ENCODE data around the gene AQP6.

AQP6 gene

GRCh38 chr12:49963976-49964815 lies 8.6 kb upstream of the AQP6 start:
- DNase-seq (ENCODE audit: low read depth) = no peak
- TF ChIP-seq, protein P1, sequence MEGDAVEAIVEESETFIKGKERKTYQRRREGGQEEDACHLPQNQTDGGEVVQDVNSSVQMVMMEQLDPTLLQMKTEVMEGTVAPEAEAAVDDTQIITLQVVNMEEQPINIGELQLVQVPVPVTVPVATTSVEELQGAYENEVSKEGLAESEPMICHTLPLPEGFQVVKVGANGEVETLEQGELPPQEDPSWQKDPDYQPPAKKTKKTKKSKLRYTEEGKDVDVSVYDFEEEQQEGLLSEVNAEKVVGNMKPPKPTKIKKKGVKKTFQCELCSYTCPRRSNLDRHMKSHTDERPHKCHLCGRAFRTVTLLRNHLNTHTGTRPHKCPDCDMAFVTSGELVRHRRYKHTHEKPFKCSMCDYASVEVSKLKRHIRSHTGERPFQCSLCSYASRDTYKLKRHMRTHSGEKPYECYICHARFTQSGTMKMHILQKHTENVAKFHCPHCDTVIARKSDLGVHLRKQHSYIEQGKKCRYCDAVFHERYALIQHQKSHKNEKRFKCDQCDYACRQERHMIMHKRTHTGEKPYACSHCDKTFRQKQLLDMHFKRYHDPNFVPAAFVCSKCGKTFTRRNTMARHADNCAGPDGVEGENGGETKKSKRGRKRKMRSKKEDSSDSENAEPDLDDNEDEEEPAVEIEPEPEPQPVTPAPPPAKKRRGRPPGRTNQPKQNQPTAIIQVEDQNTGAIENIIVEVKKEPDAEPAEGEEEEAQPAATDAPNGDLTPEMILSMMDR (conservative IDR thresholded peaks at IDR 0.05; ENCODE audit: low read depth, low read length) = no peak
- no peak overlapping the region for H3K4me3 ChIP-seq (ENCODE audit: low read length)

GRCh38 chr12:49964849-49965624 lies 7.7 kb upstream of the AQP6 start:
- DNase-seq (ENCODE audit: low read depth) = no peak
- TF ChIP-seq, protein P1 (conservative IDR thresholded peaks at IDR 0.05; ENCODE audit: low read depth, low read length) = no peak

DNA sequence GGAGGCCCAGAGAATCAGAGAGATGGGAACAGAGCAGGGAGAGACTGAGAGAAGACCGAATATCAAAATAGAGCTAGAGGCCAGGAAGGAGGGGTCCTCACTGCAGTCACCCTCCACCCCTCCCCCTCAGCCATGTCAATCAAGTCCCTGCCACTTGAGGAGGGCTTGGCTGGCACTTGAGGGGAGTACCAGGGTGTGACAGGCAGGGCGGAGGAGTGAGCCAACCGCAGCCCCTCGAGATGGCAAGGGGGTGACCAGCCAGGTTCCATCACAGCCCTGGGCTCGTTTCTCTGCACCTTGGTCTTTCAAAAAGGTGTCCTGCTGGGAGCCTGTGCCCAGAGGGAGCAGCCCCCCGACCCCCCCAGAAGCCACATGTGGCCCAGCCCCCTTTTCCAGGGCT lies 6.9 kb upstream of the AQP6 start:
- no peak overlapping the region for H3K4me3 ChIP-seq (ENCODE audit: low read length)
- DNase-seq (ENCODE audit: low read depth) = no peak
- TF ChIP-seq, protein P1 (conservative IDR thresholded peaks at IDR 0.05; ENCODE audit: low read depth, low read length) = no peak

More at GRCh38 chr12:49964849-49965624, 7.7 kb upstream of the AQP6 start:
- no peak overlapping the region for H3K4me3 ChIP-seq (ENCODE audit: low read length)

DNA sequence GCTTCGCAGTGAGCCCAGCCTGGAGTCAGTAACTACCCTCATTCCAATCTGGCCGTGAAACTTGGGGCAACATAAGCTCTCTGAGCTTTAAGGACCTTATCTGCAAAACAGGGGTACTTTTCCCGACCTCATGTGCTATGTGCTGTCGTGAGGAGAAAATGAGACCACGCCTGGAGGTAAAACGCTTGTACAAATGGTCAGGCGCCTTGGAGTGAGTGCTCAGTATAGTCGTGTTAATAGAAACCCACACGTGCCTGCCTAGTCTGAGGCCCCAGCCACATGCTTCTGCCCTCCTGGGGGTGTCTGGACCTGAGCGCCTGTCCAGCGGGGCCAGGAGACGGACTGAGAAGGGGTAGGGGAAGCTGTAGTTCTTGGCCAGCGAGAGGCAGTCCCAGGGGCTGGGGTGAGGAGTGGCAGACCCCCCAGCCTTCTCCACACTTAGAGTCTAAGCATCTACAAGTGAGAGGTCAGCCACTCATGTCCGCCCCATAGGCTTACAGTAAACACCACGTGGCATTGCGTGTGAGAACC lies 6.2 kb upstream of the AQP6 start:
- TF ChIP-seq, protein P1 (conservative IDR thresholded peaks at IDR 0.05; ENCODE audit: low read depth, low read length) = no peak
- no peak for DNase-seq (ENCODE audit: low read depth)
- no peak overlapping the region for H3K4me3 ChIP-seq (ENCODE audit: low read length)

GRCh38 chr12:49967042-49967776 lies 5.5 kb upstream of the AQP6 start:
- DNase-seq (ENCODE audit: low read depth) = no peak
- TF ChIP-seq, protein P1 (conservative IDR thresholded peaks at IDR 0.05; ENCODE audit: low read depth, low read length) = peak; percentile 91
- peak overlapping the region; percentile 28 for H3K4me3 ChIP-seq (ENCODE audit: low read length)

GRCh38 chr12:49967777-49968250 lies 4.9 kb upstream of the AQP6 start:
- no peak overlapping the region for H3K4me3 ChIP-seq (ENCODE audit: low read length)
- TF ChIP-seq, protein P1 (conservative IDR thresholded peaks at IDR 0.05; ENCODE audit: low read depth, low read length) = no peak

More at GRCh38 chr12:49967777-49968250, 4.9 kb upstream of the AQP6 start:
- DNase-seq (ENCODE audit: low read depth) = no peak
